ENCODE data around the gene TSEN34.

- TF ChIP-seq POLR2A (IDR thresholded peaks at IDR 0.05) (no peak), CTCF (IDR thresholded peaks at IDR 0.05) (no peak)
These were observed 48.8 kb upstream of the TSEN34 start for GRCh38 chr19:54142166-54142780.
